ENCODE data around the gene NCR3LG1.

The NCR3LG1 gene

GRCh38 chr11:17414992-17415391, 63.4 kb downstream of the NCR3LG1 start:
- no peak overlapping the region for H3K4me3 ChIP-seq (ENCODE audit: low read depth, low read length)
- no peak for DNase-seq
- no peaks in the 10 kb centered on the region for H3K36me3 ChIP-seq
- no peaks in the 10 kb centered on the region for H3K9me3 ChIP-seq (ENCODE audit: severe bottlenecking)
- no peak overlapping the region for H3K27ac ChIP-seq
- H3K27me3 ChIP-seq (ENCODE audit: insufficient read depth, low read depth, severe bottlenecking): no peaks in the 10 kb centered on the region
- TF ChIP-seq CTCF (IDR thresholded peaks at IDR 0.05; ENCODE audit: low read depth, low read length): no peak

GRCh38 chr11:17415523-17416104, 64.0 kb downstream of the NCR3LG1 start:
- no peak for DNase-seq
- no peak overlapping the region for H3K27ac ChIP-seq
- H3K36me3 ChIP-seq: no peaks in the 10 kb centered on the region
- H3K27me3 ChIP-seq (ENCODE audit: insufficient read depth, low read depth, severe bottlenecking): no peaks in the 10 kb centered on the region
- H3K9me3 ChIP-seq (ENCODE audit: severe bottlenecking): no peaks in the 10 kb centered on the region
- no peak for TF ChIP-seq CTCF (IDR thresholded peaks at IDR 0.05; ENCODE audit: low read depth, low read length)
- no peak overlapping the region for H3K4me3 ChIP-seq (ENCODE audit: low read depth, low read length)

GRCh38 chr11:17416492-17416891, 64.9 kb downstream of the NCR3LG1 start:
- no peak overlapping the region for H3K4me3 ChIP-seq (ENCODE audit: low read depth, low read length)
- no peak overlapping the region for H3K27ac ChIP-seq
- no peaks in the 10 kb centered on the region for H3K36me3 ChIP-seq
- H3K9me3 ChIP-seq (ENCODE audit: severe bottlenecking): no peaks in the 10 kb centered on the region
- no peaks in the 10 kb centered on the region for H3K27me3 ChIP-seq (ENCODE audit: insufficient read depth, low read depth, severe bottlenecking)
- TF ChIP-seq CTCF (IDR thresholded peaks at IDR 0.05; ENCODE audit: low read depth, low read length): no peak
- no peak for DNase-seq

GRCh38 chr11:17418444-17419081, 67.0 kb downstream of the NCR3LG1 start:
- H3K36me3 ChIP-seq: no peaks in the 10 kb centered on the region
- no peaks in the 10 kb centered on the region for H3K27me3 ChIP-seq (ENCODE audit: insufficient read depth, low read depth, severe bottlenecking)
- H3K9me3 ChIP-seq (ENCODE audit: severe bottlenecking): no peaks in the 10 kb centered on the region
- TF ChIP-seq CTCF (IDR thresholded peaks at IDR 0.05; ENCODE audit: low read depth, low read length): no peak
- H3K4me3 ChIP-seq (ENCODE audit: low read depth, low read length): no peak overlapping the region
- H3K27ac ChIP-seq: no peak overlapping the region
- no peak for DNase-seq

- H3K27ac ChIP-seq: no peak overlapping the region
- H3K36me3 ChIP-seq: 0 out of 2 replicates have a peak, but pooled peaks cover 6% of the 10 kb centered on the region
- TF ChIP-seq CTCF (IDR thresholded peaks at IDR 0.05; ENCODE audit: low read depth, low read length): no peak
- H3K9me3 ChIP-seq (ENCODE audit: severe bottlenecking): no peaks in the 10 kb centered on the region
- DNase-seq: no peak
- H3K27me3 ChIP-seq (ENCODE audit: insufficient read depth, low read depth, severe bottlenecking): no peaks in the 10 kb centered on the region
- no peak overlapping the region for H3K4me3 ChIP-seq (ENCODE audit: low read depth, low read length)
These were observed 70.2 kb downstream of the NCR3LG1 start for GRCh38 chr11:17421781-17422180.

Data from WERI-Rb-1 (cell line).